Activated CD8-positive, alpha-beta memory T cell treated with anti-CD3 and anti-CD28 coated beads, Interleukin-2, amount 50 U/mL, for 4 hours (primary cell): ENCODE results near the gene CYP2J2.
"Not testable (repeated sequence)": the region's sequence is repeated elsewhere in the genome, so short reads cannot be mapped to it uniquely, and the experiment has no call there.

Source experiments
- DNase-seq: peaks from one replicate; pipeline ENCODE4 v3.0.0-alpha.2; 2020

Gene CYP2J2, protein sequence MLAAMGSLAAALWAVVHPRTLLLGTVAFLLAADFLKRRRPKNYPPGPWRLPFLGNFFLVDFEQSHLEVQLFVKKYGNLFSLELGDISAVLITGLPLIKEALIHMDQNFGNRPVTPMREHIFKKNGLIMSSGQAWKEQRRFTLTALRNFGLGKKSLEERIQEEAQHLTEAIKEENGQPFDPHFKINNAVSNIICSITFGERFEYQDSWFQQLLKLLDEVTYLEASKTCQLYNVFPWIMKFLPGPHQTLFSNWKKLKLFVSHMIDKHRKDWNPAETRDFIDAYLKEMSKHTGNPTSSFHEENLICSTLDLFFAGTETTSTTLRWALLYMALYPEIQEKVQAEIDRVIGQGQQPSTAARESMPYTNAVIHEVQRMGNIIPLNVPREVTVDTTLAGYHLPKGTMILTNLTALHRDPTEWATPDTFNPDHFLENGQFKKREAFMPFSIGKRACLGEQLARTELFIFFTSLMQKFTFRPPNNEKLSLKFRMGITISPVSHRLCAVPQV

GRCh38 chr1:59926381-59927123 lies at the start of gene CYP2J2:
Gene CYP2J2 (minus strand): TSS chr1:59926773. CDS start chr1:59926746, 27 bp downstream.
- peak; percentile 51 for DNase-seq

- DNase-seq: no peak
Measured at GRCh38 chr1:59973719-59974118, 47.1 kb upstream of the CYP2J2 start.

DNA sequence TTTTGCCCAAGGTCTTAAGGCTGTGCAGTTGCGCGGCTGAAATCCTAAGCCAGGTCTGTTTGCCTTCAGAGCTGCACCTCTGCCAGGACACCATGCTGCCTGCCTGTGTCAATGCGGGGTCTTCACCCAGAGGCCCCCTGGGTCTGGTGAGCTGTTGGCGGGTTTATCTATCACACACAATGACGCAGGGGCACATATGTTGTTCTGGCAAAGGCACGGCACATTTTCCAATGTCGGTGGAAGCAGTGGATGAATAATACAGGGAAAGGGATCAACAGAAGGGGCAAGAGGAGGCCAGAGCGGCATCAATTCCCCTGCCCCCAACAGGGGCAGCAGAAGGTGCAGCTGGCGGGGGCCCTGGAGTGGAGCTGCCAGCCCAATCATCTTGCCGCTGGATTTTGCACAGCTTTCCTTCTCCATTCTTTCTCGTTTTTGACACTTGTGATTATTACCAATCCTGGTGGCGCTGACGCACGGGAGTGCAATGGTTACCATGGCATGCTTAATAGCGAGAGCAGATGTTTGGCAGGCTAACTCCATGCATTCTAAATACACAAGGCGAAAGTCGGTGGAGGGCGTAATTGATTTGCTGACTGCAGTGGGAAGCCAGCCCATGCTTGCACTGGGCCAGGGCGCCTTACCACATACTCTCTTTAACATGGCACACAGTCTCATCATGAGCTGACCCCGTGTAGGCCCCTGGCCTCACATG lies 45.8 kb upstream of the CYP2J2 start:
- DNase-seq: no peak

GRCh38 chr1:59971464-59971911 lies 44.9 kb upstream of the CYP2J2 start:
- peak; percentile 44 for DNase-seq

GRCh38 chr1:59969542-59970175 lies 43.1 kb upstream of the CYP2J2 start:
- not testable (repeated sequence) for DNase-seq

DNA sequence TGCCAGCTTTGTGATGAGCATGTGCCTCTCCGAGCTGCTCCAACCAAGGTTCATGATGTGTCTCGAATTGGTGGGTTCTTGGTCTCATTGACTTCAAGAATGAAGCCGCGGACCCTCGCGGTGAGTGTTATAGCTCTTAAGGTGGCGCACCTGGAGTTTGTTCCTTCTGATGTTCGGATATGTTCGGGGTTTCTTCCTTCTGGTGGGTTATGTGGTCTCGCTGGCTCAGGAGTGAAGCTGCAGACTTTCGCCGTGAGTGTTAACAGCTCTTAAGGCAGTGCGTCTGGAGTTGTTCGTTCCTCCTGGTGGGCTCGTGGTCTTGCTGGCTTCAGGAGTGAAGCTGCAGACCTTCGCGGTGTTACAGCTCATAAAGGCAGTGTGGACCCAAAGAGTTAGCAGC lies 42.2 kb upstream of the CYP2J2 start:
- not testable (repeated sequence) for DNase-seq

- DNase-seq: no peak
Measured at GRCh38 chr1:59967780-59968179, 41.2 kb upstream of the CYP2J2 start.

- no peak for DNase-seq
Measured at GRCh38 chr1:59967141-59967697, 40.6 kb upstream of the CYP2J2 start.

- no peak for DNase-seq
Measured at GRCh38 chr1:59952065-59952464, 25.5 kb upstream of the CYP2J2 start.

DNA sequence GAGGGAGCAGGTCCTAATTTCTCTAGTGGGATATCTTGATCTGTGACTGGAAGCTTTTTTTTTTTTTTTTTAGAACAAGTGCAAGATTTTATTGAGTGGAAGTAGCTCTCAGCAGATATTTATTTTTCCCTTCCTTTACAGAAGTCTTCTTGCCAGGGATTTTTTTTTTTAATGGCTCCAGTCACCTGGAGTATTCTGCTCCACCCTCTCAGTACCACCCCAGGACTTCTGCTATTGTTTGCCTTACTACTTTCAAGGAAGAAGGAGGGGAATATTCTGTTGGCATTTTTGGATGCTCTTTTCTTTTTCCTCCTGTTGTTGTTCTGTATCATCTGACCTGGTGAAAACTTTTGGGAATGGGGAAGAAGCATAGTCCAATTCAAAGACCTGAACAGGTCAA lies 23.1 kb upstream of the CYP2J2 start:
- no peak for DNase-seq

DNA sequence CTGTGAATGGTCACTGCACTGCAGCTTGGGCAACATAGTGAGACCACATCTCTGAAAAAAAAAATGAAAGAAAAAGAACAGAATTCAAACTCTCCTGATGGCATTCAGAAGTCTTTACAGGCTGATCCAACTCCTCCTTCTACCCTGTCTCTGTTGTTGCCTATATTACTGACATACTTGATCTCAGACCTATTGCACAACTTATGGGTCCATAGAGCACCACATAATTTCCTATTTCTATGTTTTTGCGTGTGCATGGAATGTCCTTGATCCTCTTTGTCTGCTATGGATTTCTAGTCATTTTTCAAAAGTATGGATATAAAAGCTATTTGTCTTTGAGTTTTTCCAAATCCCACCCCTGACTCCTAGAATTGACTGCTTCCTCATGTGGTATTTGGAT lies 22.4 kb upstream of the CYP2J2 start:
- no peak for DNase-seq

DNA sequence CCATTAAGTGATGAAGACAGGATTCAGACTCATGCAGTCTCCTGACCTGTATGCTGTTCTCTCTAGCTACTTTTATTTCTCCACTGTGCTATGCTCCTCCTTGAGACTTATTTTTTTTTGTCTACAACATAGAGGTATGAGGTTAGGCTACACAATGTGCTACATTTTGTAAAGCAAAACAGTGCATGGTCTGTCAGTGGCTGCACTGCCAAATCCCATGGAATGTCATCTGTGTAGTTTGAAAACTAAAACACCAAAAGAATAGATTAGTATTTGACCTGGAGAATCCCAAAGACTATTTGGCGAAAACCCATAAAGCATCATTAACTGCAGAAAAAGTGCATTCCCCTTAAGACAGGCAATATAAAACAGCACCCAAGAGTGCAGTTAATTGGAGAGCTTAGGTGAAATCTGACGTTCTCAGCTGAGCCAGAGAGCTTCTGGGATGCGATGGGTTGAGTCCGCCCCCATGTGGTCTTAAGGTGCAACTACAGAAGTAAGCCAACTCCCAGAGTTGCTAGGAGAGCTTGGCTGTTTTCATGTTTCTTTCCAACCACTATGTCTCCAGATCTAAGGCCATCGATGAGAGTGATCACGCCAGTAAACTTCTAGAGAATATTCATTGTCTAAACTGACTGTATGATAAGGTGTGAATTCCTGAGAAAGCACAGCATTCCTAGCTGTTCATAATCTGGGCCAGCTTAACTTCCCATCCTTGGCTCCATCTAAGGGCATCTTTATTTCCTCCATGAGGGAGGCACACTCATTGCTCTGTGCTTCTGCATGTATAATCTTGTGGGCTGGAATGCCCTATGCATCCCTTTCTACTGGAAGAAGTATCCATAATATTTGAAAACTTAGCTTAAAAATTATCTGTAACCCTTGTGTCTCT lies 20.7 kb upstream of the CYP2J2 start:
- DNase-seq: peak; percentile 42

- no peak for DNase-seq
Measured at GRCh38 chr1:59945790-59946189, 19.2 kb upstream of the CYP2J2 start.

DNA sequence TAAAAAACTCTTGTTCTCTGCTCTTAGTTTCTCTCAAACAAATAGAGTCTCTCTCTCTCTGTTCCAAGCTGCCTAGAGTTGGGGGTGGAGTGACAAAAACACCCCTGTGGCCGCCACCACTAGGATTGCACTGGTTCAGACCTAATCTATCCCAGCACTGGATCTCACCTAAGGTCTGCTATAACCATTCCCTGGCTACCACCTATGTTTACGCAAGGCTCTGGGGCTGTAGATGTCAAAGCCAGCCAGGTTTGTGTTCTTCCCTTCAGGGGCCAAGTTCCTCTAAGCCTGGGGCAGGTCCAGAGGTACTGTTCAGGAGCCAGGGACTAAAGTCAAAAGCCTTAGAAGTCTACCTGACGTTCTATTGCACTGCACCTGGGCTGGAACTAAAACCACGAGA lies 12.8 kb upstream of the CYP2J2 start:
- no peak for DNase-seq

DNA sequence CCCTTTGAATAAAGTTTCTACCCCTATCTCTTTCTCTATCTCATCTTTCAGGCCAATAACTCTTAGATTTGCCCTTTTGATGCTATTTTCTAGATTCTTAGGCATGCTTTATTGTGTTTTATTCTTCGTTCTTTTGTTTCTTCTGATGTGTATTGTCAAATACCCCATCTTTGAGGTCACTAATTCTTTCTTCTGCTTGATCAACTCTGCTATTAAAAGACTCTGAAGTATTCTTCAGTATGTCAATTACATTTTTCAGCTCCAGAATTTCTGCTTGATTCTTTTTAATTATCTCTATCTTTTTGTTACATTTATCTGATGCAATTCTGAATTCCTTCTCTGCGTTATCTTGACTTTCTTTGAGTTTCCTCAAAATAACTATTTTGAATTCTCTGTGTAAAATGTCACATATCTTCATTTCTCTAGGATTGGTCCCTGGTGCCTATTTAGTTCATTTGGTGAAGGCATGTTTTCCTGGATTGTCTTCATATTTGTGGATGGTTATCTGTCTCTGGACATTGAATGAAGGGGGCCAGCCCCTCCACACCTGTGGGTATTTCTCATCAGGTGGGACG lies 11.2 kb upstream of the CYP2J2 start:
- no peak for DNase-seq

DNA sequence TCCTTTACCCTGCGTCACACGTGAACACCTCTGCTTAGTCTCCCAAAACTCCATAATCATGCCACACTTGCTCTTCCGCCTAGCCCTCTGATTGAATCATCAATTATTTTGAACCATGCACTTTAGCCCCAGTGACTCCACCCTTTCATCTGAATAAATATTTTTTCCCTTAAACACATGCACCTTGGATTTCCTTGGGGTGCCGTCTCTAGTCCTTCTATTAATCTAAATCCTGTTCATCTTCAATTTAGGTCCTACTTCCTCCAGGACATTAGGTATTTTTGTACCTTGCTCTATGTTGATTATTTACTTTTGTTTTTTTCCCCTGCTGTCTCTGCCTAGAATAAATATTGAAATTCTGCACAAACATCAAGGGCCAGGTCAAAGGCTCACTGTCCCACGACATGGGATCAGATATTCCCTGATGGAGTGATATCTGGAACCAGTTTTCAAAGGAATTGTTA lies 9.8 kb upstream of the CYP2J2 start:
- no peak for DNase-seq

GRCh38 chr1:59928996-59929395 lies 2.4 kb upstream of the CYP2J2 start:
- DNase-seq: no peak

- no peak for DNase-seq
Measured at GRCh38 chr1:59927213-59927612, 640 bp upstream of the CYP2J2 start.

DNA sequence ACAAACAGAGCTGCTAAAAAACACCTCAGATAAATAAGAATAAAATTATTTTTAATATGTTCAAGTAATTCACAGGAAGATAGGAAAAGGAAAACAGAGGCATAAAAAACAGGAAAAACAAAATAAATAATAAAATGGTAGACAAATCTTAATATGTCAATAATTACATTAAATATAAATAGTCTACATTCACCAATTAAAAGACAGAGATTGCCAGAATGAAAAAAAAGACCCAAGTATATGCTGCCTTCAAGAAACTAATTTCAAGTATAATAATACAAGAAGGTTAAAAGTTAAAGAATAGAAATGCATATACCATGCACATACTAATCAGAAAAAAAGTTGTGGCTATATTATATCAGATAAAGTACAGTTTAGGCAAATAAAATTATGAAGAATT lies 1.9 kb downstream of the CYP2J2 start:
- DNase-seq: no peak

DNA sequence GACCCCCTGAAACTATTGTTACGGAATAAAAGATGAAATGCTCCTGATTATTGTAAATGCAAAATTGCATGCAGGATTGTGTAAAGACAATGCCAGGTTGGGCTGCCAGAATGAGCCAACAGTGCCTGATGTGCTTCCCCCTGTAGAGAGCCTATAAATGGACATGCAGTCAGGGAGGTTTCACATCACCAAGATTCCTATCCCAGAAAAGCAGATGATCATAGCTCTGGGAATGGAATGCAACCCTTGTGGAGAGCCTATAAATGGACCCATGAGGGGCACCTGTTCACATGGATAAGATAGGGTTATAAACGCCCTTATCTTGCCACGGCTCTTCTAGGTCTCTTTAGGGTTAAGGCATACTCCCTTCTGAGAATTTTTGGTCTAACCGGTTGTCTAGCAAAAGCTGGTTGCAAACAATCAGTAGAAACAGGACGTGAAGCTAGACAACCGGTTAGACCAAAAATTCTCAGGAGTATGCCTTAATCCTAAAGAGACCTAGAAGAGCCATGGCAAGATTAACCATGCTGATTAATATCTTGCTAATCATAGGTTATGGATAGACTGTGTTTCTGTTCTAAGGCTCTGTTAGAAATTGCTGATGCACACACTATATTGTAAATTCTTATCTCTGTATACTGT lies 5.2 kb downstream of the CYP2J2 start:
- not testable (repeated sequence) for DNase-seq
